TTC549 (cell line): ENCODE data around the gene XKR3.
"Not testable (repeated sequence)": the region's sequence is repeated elsewhere in the genome, so short reads cannot be mapped to it uniquely, and the experiment has no call there.

Source experiments
- FAIRE-seq: peaks from 2 replicates; lab custom pipeline; 2012; peaks lifted over from hg19 to GRCh38; lab: Jason Lieb, UNC

XKR3 gene

DNA sequence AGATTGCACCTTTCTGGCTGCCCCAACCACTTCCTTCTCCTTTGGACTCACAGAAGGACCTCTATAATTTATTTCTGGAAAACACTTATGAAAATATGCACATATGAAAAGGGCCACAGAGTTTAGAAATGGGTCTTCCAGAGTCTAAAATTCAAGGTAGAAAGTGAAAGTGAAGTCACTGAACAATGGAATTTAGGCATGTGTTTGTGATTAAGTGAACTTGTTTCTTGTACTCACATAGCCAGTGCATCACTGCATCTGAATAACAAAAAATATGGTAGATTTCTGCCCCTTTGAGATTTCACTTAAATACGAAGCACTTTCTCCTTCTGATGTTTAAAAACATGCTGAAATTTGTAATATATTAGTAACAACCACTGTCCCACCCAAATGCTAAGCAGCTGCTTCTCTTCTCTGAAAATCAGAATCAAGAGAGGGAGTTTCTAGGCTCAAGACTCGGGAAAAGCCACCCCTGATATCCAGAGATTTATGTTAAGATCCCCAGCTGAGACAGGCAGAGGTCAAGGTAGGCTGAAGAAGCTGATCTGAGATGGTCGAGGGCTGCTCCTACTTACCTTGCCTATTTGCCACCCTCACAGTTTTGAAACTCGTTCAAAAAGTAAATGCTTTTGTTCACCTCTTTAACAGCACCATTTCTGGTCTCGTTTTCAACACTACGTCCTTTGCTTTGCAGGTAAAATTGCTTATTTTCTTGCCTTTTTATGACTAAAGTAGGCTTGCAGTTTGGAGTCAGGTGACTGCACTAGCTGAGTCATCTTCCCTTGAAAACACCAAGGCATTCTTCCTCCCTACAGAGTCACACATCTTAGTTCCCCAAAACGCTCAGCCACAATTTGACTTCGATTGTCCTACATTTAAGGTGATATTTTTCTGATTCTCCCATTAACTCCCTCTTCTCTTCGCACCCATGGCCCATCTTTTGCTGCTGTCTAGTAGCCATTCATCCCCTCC, at the start of gene XKR3:
TSS of gene XKR3 (minus strand) at position 696 of the 972 bp plus-strand sequence. CDS start 17,338 bp downstream, outside the sequence.
- FAIRE-seq, result no peak

- FAIRE-seq, result not testable (repeated sequence)
Measured at GRCh38 chr22:16869640-16870039, 44.4 kb upstream of the XKR3 start.

DNA sequence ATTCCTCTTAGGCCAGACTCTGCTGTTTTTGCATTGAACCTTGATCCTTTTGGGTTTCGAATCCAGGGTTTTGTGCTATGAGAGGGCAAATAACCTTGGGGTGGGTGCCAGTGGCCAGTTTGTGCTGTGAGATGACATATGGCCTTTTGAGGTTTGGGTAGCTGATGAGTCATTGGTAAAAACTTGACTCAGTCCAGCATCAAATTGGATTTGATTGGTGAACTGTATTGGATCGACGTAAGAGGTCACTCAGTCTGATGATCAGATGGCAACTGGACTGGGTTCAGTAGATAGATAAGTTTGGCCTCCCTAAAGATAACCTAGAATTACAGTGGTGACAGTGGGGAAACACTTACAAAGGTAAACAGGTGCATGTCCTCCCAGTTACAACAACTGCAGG, 41.0 kb upstream of the XKR3 start:
- FAIRE-seq, result no peak

DNA sequence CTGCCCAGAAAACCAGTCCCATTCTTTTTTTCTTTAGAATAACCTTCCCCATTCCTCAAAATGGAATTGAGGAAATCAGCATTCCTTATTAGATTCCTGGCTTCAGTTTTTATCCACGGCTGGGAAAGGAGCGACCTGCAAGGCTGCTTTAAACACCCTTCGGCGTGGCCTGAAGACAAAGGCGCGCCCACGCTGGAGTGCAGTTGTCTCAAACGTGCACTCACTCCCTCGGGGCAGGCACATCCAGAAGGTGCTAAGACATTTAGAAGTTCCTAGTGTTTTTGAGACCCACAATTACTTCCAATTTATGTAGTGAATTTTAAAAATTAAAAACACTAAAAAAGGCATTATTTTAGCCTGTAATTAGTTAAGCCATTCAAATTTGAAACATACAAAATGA, 31.6 kb upstream of the XKR3 start:
- not testable (repeated sequence) for FAIRE-seq

DNA sequence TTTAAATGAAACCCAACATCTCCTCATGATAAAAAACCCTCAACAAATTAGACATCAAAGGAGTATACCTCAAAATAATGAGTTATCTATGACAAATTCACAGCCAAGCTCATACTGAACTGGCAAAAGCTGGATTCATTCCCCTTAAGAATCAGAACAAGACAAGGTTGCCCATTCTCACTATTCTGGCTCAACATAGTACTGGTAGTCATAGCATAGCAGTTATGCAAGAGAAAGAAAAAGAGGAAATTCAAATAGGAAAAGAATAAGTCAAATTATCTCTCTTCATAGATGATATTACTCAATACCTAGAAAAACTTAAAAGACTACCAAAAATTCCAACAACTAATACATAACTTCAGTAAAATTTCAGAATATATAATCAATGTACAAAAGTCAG, 29.4 kb upstream of the XKR3 start:
- no peak for FAIRE-seq

- not testable (repeated sequence) for FAIRE-seq
Measured at GRCh38 chr22:16851268-16851996, 26.2 kb upstream of the XKR3 start.

GRCh38 chr22:16847271-16847670, 22.1 kb upstream of the XKR3 start:
- no peak for FAIRE-seq

DNA sequence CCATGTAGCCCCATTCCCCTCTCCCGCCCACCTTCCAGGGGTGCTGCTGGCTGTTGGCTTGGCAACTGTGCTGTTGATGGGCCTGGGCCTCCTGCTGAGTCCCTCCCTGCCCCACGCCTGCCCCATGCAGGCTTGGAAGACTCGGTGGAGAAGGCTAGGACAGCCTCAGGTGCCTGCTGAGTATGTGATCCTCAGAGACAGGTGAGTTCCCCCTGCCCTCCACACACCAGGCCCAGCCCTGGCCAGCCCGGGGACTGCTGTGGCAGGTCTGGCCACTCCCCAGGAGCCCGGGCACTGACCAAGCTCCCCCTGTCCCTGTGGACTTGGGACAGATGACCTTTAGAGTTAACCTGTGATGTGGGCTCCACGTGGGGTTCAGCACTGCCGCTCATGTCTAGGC, 20.7 kb upstream of the XKR3 start:
- no peak for FAIRE-seq

DNA sequence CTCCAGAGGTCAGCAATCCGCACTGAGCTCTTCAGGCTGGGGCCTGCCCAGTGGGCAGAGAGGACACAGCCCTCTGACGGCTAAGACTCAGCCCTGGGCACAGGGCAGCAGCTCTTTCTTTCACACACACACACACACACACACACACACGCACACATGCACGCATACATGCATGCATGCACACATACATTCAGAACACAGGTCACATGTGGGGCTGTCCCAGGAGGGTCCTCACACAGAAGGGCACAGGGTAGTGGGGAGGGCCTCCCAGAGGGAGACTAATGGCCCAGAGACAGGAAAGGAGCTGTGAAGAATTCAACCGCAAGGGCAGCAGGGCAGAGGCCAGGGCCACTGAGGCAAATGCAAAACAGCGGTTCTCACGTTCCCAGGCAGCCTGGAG, 20.3 kb upstream of the XKR3 start:
- FAIRE-seq, result no peak

DNA sequence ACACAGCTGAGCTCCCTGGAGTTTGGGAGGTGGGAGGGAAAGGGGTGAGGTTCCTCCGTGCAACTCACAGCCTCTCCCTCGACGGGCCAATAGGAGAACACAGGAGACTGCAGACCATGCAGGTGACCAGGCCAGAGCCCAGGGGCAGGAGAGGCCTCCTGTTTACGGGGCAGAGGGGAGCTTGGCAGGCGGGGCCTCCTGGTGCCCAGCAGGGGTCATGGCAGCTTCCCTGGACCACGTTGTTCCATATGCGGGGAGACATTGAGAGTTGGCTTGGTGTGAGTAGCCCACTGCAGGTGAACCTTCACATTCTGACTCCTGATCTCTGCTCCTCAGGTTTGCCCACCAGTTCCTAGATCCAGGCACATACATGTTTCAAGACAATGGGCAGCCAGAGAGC, 19.3 kb upstream of the XKR3 start:
- FAIRE-seq, result no peak

- FAIRE-seq, result no peak
Measured at GRCh38 chr22:16838073-16838472, 12.9 kb upstream of the XKR3 start.

- FAIRE-seq, result no peak
Measured at GRCh38 chr22:16834971-16835370, 9.8 kb upstream of the XKR3 start.

DNA sequence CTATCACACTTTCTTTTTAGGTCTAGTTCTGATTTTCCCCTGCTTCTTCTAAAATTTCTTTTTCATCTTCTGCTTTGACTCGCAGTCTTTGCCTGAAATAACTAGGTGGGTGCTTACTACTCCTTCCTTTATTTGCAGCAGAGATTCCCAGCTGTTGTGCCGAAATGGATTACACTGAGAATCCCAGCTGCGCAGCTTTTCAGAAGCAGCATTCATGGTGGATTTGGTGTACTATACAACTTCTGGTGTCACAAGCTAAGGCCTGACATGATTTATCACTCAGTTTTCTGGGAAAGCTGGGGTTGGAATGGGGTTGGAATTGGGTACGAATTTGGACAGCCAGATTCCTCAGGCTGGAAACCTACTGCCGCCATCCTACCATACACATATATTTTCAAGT, 6.0 kb upstream of the XKR3 start:
- FAIRE-seq, result no peak

DNA sequence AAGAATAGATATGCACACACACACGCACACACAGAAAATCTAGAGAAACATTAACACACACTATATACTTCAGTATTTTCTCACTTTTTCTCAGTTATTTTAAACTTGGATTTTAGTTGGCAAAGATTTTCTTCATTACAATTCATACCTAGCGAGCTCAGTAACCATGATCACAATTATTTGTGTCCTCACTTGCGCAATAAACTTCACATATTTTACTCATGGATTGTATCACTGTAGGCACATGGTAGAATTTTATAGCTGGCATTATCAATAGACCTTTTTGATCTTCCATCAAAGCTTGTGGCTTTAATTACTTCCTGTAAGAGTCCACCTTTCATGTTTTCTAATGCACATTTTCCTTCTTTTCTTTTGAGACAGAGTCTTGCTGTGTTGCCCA, 4.8 kb upstream of the XKR3 start:
- no peak for FAIRE-seq

DNA sequence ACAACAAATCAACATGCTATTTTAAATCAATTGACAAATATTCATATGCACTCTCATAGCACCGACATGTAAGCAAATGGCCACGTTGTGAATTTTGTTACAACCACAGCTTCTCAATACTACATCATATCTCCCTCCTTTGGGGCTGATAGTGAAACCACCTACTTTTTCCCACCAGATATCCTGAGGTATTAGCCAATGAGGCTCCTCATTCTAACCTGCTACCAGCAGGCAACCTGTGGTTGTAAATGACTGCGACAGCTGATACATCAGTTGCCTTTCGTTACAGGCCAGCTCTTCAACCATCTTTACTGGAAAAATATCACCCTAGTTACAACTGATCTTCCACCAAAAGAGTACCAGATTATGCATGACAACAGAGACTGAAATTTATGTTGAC, 3.7 kb upstream of the XKR3 start:
- no peak for FAIRE-seq

GRCh38 chr22:16827506-16827905, 2.3 kb upstream of the XKR3 start:
- FAIRE-seq, result no peak

GRCh38 chr22:16819249-16819648, 6.0 kb downstream of the XKR3 start:
- no peak for FAIRE-seq

DNA sequence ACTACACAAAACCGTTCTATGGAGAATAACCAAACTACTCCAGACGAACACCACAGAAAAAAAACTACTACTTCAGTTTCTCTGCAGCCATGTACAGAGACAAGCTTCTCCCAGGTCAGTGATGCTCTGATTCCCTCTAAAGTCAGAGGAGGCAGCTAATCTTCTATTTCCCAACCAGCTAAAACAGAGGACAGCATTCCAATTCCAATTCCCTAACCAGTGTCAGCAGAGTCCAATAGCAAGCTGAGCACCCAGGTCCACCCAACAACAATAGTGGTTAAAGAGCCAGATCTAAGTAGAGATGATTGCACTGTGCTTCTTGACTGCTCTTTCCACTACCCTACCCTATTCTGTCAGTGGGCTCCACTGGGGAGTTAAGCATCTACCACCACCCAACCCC, 6.7 kb downstream of the XKR3 start:
- no peak for FAIRE-seq

DNA sequence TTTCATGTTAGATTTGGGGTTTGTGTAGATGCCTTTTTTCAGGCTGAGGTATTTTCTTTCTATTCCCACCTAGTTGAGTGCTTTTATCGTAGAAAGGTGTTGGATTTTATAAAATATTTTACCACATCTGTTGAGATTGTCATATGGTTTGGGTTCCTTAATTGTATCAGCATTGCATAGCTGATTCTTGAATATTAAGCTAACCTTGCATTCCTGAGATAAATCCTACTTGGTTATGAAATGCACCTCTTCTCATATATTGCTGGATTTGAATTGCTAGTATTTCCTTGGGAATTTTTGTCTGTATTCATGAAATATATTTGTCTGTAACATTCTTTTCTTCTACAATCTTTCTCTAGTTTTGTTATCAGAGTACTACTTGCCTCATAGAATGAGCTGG, 10.1 kb downstream of the XKR3 start:
- FAIRE-seq, result no peak

- no peak for FAIRE-seq
Measured at GRCh38 chr22:16810188-16810802, 14.9 kb downstream of the XKR3 start.

- no peak for FAIRE-seq
Measured at GRCh38 chr22:16808744-16809143, 16.5 kb downstream of the XKR3 start.

DNA sequence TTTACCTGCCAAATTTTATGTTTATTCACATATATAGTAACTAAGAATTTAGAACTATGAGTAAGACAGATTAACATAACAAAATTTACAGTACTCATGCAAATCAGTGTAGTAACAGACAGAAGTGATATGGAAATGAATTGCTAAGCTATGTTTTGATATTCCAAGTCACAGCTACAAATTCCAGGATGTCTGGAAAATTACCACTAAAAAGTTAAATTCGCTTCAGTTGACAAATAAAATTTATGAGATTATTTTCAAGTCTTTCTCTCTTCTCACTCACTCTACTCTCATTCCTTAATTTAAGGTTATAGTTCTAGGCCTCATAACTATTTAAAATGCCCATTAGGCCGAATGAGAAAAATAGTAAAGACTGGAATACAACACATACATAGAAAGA, 18.1 kb downstream of the XKR3 start:
- FAIRE-seq, result no peak

DNA sequence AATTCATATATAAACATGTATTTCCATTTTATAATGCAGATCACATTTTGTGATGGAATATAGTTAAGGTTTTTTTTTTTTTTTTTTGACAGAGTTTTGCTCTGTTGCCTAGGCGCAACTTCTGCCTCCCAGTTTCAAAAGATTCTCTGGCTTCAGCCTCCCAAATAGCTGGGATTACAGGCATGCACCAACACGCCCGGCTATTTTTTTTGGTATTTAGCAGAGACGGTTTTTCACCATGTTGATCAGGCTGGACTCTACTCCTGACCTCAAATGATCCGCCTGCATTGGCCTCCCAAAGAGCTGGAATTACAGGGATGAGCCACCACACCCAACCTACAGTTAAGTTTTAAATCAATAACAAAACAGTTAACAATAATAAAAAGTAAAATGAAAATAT, 18.8 kb downstream of the XKR3 start:
- no peak for FAIRE-seq
